ENCODE measurements around the gene SUMF2. TPM values are rescaled to one million over a fixed set of nuclear protein-coding genes. Genes with fewer than 3 reads are reported as not detected.

SUMF2 gene
- total and polyA plus RNA-seq, 2 experiments from 2014 or later: 32.9 to 45.7 TPM

DNA sequence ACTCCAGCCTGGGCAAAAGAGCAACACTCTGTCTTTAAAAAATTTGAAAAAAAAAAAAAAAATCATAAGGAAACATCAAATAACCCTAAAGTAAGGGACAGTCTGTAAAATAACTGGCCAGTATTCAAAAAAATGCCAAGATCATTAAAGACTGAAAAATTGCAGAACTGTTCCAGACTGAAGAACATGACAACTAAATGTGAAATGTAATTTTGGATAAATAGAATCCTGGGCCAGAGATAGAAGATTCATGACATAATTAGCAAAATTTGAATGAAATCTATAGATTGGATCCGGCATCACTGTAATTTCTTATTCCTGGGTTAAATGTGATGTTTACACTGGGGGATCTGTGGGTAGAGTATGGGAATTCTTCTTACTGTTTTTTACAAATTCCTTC, 15.8 kb upstream of the SUMF2 start:
- Histone ChIP-seq H3K9me2 (ENCODE audit: insufficient read depth) (no peaks in the 10 kb centered on the region), H2AFZ (no peak overlapping the region), H3K36me3 (ENCODE audit: insufficient read depth) (peaks cover 5% of the 10 kb centered on the region), H3K4me1 (ENCODE audit: insufficient read depth) (peaks cover 13% of the 10 kb centered on the region), H4K20me1 (replicated peaks; ENCODE audit: insufficient read depth) (no peaks in the 10 kb centered on the region; the same call in 1 of the 2 replicates), H3K79me2 (replicated peaks; ENCODE audit: insufficient read depth) (peaks cover 44% of the 10 kb centered on the region), H3F3A (replicated peaks; ENCODE audit: low read depth) (0 out of 2 replicates have a peak, but pooled peaks cover 8% of the 10 kb centered on the region), H3K4me3 (no peak overlapping the region), H3K27ac (ENCODE audit: low read depth) (no peak overlapping the region), H3K4me2 (no peak overlapping the region), H3K27me3 (ENCODE audit: insufficient read depth) (no peaks in the 10 kb centered on the region)
- Mint-ChIP-seq H3K4me3 (no peak overlapping the region; the same call in 2 of the 3 replicates), H3K27ac (no peak overlapping the region), H3K27me3 (ENCODE audit: insufficient read depth, low read depth, poor library complexity) (no peaks in the 10 kb centered on the region), H3K9me3 (peaks cover 2% of the 10 kb centered on the region; the same call in 1 of the 3 replicates), H3K4me1 (peaks cover 4% of the 10 kb centered on the region; the same call in 1 of the 3 replicates), H3K36me3 (ENCODE audit: low read depth) (peaks cover 18% of the 10 kb centered on the region)
- no peak for ATAC-seq
- TF ChIP-seq POLR2AphosphoS5 (IDR thresholded peaks at IDR 0.05; ENCODE audit: low read depth) (no peak), ZNF331 (CRISPR knock-in tag; IDR thresholded peaks at IDR 0.05; ENCODE audit: low read depth) (no peak), EZH2 (IDR thresholded peaks at IDR 0.05; ENCODE audit: low read depth, unreplicated experiment) (no peak), ZNF114 (CRISPR knock-in tag; IDR thresholded peaks at IDR 0.05) (no peak), STAT1 (IDR thresholded peaks at IDR 0.05; ENCODE audit: unreplicated experiment) (no peak), EZH2phosphoT487 (IDR thresholded peaks at IDR 0.05; ENCODE audit: unreplicated experiment) (no peak), JUNB (IDR thresholded peaks at IDR 0.05; ENCODE audit: unreplicated experiment) (no peak), CREB1 (CRISPR knock-in tag; IDR thresholded peaks at IDR 0.05; ENCODE audit: low read depth) (no peak), NANOG (IDR thresholded peaks at IDR 0.05; ENCODE audit: borderline replicate concordance) (no peak)
- TF ChIP-seq, protein P1, sequence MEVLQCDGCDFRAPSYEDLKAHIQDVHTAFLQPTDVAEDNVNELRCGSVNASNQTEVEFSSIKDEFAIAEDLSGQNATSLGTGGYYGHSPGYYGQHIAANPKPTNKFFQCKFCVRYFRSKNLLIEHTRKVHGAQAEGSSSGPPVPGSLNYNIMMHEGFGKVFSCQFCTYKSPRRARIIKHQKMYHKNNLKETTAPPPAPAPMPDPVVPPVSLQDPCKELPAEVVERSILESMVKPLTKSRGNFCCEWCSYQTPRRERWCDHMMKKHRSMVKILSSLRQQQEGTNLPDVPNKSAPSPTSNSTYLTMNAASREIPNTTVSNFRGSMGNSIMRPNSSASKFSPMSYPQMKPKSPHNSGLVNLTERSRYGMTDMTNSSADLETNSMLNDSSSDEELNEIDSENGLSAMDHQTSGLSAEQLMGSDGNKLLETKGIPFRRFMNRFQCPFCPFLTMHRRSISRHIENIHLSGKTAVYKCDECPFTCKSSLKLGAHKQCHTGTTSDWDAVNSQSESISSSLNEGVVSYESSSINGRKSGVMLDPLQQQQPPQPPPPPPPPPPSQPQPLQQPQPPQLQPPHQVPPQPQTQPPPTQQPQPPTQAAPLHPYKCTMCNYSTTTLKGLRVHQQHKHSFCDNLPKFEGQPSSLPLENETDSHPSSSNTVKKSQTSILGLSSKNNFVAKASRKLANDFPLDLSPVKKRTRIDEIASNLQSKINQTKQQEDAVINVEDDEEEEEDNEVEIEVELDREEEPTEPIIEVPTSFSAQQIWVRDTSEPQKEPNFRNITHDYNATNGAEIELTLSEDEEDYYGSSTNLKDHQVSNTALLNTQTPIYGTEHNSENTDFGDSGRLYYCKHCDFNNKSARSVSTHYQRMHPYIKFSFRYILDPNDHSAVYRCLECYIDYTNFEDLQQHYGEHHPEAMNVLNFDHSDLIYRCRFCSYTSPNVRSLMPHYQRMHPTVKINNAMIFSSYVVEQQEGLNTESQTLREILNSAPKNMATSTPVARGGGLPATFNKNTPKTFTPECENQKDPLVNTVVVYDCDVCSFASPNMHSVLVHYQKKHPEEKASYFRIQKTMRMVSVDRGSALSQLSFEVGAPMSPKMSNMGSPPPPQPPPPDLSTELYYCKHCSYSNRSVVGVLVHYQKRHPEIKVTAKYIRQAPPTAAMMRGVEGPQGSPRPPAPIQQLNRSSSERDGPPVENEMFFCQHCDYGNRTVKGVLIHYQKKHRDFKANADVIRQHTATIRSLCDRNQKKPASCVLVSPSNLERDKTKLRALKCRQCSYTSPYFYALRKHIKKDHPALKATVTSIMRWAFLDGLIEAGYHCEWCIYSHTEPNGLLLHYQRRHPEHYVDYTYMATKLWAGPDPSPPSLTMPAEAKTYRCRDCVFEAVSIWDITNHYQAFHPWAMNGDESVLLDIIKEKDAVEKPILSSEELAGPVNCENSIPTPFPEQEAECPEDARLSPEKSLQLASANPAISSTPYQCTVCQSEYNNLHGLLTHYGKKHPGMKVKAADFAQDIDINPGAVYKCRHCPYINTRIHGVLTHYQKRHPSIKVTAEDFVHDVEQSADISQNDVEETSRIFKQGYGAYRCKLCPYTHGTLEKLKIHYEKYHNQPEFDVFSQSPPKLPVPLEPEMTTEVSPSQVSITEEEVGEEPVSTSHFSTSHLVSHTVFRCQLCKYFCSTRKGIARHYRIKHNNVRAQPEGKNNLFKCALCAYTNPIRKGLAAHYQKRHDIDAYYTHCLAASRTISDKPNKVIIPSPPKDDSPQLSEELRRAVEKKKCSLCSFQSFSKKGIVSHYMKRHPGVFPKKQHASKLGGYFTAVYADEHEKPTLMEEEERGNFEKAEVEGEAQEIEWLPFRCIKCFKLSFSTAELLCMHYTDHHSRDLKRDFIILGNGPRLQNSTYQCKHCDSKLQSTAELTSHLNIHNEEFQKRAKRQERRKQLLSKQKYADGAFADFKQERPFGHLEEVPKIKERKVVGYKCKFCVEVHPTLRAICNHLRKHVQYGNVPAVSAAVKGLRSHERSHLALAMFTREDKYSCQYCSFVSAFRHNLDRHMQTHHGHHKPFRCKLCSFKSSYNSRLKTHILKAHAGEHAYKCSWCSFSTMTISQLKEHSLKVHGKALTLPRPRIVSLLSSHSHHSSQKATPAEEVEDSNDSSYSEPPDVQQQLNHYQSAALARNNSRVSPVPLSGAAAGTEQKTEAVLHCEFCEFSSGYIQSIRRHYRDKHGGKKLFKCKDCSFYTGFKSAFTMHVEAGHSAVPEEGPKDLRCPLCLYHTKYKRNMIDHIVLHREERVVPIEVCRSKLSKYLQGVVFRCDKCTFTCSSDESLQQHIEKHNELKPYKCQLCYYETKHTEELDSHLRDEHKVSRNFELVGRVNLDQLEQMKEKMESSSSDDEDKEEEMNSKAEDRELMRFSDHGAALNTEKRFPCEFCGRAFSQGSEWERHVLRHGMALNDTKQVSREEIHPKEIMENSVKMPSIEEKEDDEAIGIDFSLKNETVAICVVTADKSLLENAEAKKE (CRISPR knock-in tag; IDR thresholded peaks at IDR 0.05): no peak
- TF ChIP-seq, protein P2, sequence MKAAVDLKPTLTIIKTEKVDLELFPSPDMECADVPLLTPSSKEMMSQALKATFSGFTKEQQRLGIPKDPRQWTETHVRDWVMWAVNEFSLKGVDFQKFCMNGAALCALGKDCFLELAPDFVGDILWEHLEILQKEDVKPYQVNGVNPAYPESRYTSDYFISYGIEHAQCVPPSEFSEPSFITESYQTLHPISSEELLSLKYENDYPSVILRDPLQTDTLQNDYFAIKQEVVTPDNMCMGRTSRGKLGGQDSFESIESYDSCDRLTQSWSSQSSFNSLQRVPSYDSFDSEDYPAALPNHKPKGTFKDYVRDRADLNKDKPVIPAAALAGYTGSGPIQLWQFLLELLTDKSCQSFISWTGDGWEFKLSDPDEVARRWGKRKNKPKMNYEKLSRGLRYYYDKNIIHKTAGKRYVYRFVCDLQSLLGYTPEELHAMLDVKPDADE (IDR thresholded peaks at IDR 0.05): no peak
- TF ChIP-seq, protein P3, sequence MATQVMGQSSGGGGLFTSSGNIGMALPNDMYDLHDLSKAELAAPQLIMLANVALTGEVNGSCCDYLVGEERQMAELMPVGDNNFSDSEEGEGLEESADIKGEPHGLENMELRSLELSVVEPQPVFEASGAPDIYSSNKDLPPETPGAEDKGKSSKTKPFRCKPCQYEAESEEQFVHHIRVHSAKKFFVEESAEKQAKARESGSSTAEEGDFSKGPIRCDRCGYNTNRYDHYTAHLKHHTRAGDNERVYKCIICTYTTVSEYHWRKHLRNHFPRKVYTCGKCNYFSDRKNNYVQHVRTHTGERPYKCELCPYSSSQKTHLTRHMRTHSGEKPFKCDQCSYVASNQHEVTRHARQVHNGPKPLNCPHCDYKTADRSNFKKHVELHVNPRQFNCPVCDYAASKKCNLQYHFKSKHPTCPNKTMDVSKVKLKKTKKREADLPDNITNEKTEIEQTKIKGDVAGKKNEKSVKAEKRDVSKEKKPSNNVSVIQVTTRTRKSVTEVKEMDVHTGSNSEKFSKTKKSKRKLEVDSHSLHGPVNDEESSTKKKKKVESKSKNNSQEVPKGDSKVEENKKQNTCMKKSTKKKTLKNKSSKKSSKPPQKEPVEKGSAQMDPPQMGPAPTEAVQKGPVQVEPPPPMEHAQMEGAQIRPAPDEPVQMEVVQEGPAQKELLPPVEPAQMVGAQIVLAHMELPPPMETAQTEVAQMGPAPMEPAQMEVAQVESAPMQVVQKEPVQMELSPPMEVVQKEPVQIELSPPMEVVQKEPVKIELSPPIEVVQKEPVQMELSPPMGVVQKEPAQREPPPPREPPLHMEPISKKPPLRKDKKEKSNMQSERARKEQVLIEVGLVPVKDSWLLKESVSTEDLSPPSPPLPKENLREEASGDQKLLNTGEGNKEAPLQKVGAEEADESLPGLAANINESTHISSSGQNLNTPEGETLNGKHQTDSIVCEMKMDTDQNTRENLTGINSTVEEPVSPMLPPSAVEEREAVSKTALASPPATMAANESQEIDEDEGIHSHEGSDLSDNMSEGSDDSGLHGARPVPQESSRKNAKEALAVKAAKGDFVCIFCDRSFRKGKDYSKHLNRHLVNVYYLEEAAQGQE (IDR thresholded peaks at IDR 0.05; ENCODE audit: unreplicated experiment): no peak
- TF ChIP-seq, protein P4, sequence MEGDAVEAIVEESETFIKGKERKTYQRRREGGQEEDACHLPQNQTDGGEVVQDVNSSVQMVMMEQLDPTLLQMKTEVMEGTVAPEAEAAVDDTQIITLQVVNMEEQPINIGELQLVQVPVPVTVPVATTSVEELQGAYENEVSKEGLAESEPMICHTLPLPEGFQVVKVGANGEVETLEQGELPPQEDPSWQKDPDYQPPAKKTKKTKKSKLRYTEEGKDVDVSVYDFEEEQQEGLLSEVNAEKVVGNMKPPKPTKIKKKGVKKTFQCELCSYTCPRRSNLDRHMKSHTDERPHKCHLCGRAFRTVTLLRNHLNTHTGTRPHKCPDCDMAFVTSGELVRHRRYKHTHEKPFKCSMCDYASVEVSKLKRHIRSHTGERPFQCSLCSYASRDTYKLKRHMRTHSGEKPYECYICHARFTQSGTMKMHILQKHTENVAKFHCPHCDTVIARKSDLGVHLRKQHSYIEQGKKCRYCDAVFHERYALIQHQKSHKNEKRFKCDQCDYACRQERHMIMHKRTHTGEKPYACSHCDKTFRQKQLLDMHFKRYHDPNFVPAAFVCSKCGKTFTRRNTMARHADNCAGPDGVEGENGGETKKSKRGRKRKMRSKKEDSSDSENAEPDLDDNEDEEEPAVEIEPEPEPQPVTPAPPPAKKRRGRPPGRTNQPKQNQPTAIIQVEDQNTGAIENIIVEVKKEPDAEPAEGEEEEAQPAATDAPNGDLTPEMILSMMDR (conservative IDR thresholded peaks at IDR 0.05; ENCODE audit: low read depth in 2 of 2): no peak
- DNase-seq (ENCODE audit: low spot score): no peak

Data from GM23338 (cell line).